B cell (primary cell): ENCODE measurements around the gene MEPCE. TPM values are rescaled to one million over a fixed set of nuclear protein-coding genes. Genes with fewer than 3 reads are reported as not detected.

Experiments used
- ATAC-seq: fragments of 200-7000 bp; cut with Tn5 transposase; one replicate; pipeline ENCODE4 v1.10.0; 2021; ENCODE audit warnings: low read depth, mild to moderate bottlenecking, moderate number of reproducible peaks, moderate library complexity
- CTCF ChIA-PET: fragments of 350-600 bp; sonication (Branson Sonifier 250); formaldehyde crosslinking; loops from one replicate; lab custom pipeline; 2021; ENCODE audit warnings: antibody characterized with exemption, inconsistent platforms; lab: Charles Lee
- POLR2A ChIA-PET: fragments of 350-600 bp; sonication (Branson Sonifier 250); formaldehyde crosslinking; loops from one replicate; lab custom pipeline; 2021; ENCODE audit warnings: antibody characterized with exemption; lab: Charles Lee
- DNase-seq: peaks from one replicate; pipeline ENCODE4 v3.0.0; 2013
- H2AFZ ChIP-seq: 2 replicates; pipeline ENCODE4 v1.6.1; 2012; ENCODE audit warnings: mild to moderate bottlenecking, low read depth, low read length; ENCODE audit not compliant: insufficient read depth, poor library complexity, severe bottlenecking
- H3K27ac ChIP-seq, 2 donors: 1 replicate in 1 of 2; 2 replicates in 1 of 2; pipeline ENCODE4 v1.5.1; 2012 to 2013; ENCODE audit warnings: low read length in 2 of 2, mild to moderate bottlenecking in 2 of 2, moderate library complexity in 1 of 2
- H3K27me3 ChIP-seq, 4 experiments: fragments of 200-600 bp in 1 of 4; sonication (generic) in 1 of 4; replicated peaks in 1 of 4; 1 replicate in 2 of 4; 2 replicates in 2 of 4; pipeline versions ENCODE4 v1.6.1 to v1.7.0; 2013 to 2016; ENCODE audit warnings: low read length in 3 of 4, mild to moderate bottlenecking in 2 of 4, mixed read lengths in 1 of 4, moderate library complexity in 1 of 4; ENCODE audit not compliant: insufficient read depth in 4 of 4, control insufficient read depth in 3 of 4; ENCODE audit errors: control extremely low read depth in 1 of 4
- H3K36me3 ChIP-seq, 2 experiments: replicated peaks in 1 of 2; 1 replicate in 1 of 2; 2 replicates in 1 of 2; pipeline versions ENCODE4 v1.6.1 to v1.7.1; 2013; ENCODE audit warnings: low read length in 1 of 2; ENCODE audit not compliant: insufficient read depth in 2 of 2, control insufficient read depth in 1 of 2; ENCODE audit errors: control extremely low read depth in 1 of 2, extremely low read depth in 1 of 2
- H3K4me1 ChIP-seq, 2 donors: fragments of 200-600 bp in 1 of 2; sonication (generic) in 1 of 2; 1 replicate in 1 of 2; 2 replicates in 1 of 2; pipeline versions ENCODE4 v1.5.1 to v1.6.1; 2013 to 2017; ENCODE audit warnings: low read length in 2 of 2; ENCODE audit not compliant: control insufficient read depth in 2 of 2, insufficient read depth in 2 of 2
- H3K4me2 ChIP-seq: replicated peaks from 2 replicates; pipeline ENCODE3; 2012; ENCODE audit warnings: mild to moderate bottlenecking, low read depth, low read length; ENCODE audit not compliant: poor library complexity, severe bottlenecking
- H3K4me3 ChIP-seq, 5 experiments: fragments of 200-600 bp in 1 of 5; sonication (generic) in 1 of 5; 1 replicate in 3 of 5; 2 replicates in 2 of 5; pipeline versions ENCODE4 v1.5.1 to v1.7.0; 2011 to 2016; ENCODE audit warnings: low read length in 4 of 5, mild to moderate bottlenecking in 4 of 5, low read depth in 2 of 5, control low read depth in 1 of 5, moderate library complexity in 1 of 5; ENCODE audit not compliant: insufficient read depth in 1 of 5; ENCODE audit errors: control extremely low read depth in 1 of 5, extremely low read depth in 1 of 5
- H3K79me2 ChIP-seq: fragments of 200-600 bp; sonication (generic); one replicate; pipeline ENCODE4 v1.6.0; 2016; ENCODE audit warnings: low read length; ENCODE audit not compliant: control insufficient read depth, insufficient read depth
- H3K9ac ChIP-seq: fragments of 200-600 bp; sonication (generic); 2 replicates; pipeline ENCODE4 v1.6.1; 2017; ENCODE audit warnings: mild to moderate bottlenecking, low read length, moderate library complexity
- H3K9me3 ChIP-seq, 3 donors: one replicate each; pipeline versions ENCODE4 v1.6.1 to v1.7.1; 2013; ENCODE audit warnings: low read length in 2 of 3; ENCODE audit not compliant: control insufficient read depth in 2 of 3, insufficient read depth in 1 of 3; ENCODE audit errors: control extremely low read depth in 1 of 3
- H4K20me1 ChIP-seq: 2 replicates; pipeline ENCODE4 v1.6.0; 2012; ENCODE audit warnings: mild to moderate bottlenecking, low read length; ENCODE audit not compliant: insufficient read depth, control insufficient read depth, poor library complexity, severe bottlenecking
- H3K27ac Mint-ChIP-seq: one replicate; pipeline ENCODE4 v1.8.0; 2021; ENCODE audit warnings: mixed read lengths
- H3K27me3 Mint-ChIP-seq: one replicate; pipeline ENCODE4 v1.8.0; 2021; ENCODE audit warnings: mixed read lengths
- H3K4me1 Mint-ChIP-seq: one replicate; pipeline ENCODE4 v1.8.0; 2021; ENCODE audit warnings: mixed read lengths
- H3K4me3 Mint-ChIP-seq: one replicate; pipeline ENCODE4 v1.8.0; 2021; ENCODE audit warnings: mixed read lengths
- H3K9me3 Mint-ChIP-seq: one replicate; pipeline ENCODE4 v1.8.0; 2022; ENCODE audit warnings: mixed read lengths; ENCODE audit not compliant: insufficient read depth
- CTCF ChIP-seq: fragments of 200-600 bp; IDR thresholded peaks from one replicate; pipeline ENCODE4 v1.8.0; 2022; ENCODE audit warnings: antibody characterized with exemption, mild to moderate bottlenecking
- EZH2 ChIP-seq: IDR thresholded peaks from 2 replicates; pipeline ENCODE4 v1.6.1; 2012; ENCODE audit warnings: borderline replicate concordance, low read depth, mild to moderate bottlenecking, moderate library complexity, low read length; ENCODE audit not compliant: insufficient read depth, poor library complexity, severe bottlenecking
- WGBS: methylation state at CpG from one replicate; pipeline ENCODE4 v1.1.5; 2013; ENCODE audit warnings: missing lambda C conversion rate; ENCODE audit not compliant: insufficient coverage; 5-methylcytosine and 5-hydroxymethylcytosine counted together
- intact Hi-C: fragments of 100-400 bp; cut with micrococcal nuclease; formaldehyde crosslinking; loops from one replicate; pipeline ENCODE4 v1.10.0; 2022
- polyA plus RNA-seq: library from polyadenylated mRNA; depleted of rRNA; stranded (reverse); fragments of >200 nt; gene quantifications from 2 replicates; pipeline ENCODE4 v1.2.3, GENCODE V29; 2012
- total RNA-seq, 2 donors: library from RNA; stranded (reverse); fragments of 120-200 nt in 1 of 2; gene quantifications; 1 replicate in 1 of 2; 2 replicates in 1 of 2; pipeline versions ENCODE4 v1.2.3 to v1.2.4, GENCODE V29; 2013 to 2022

The MEPCE gene
- total and polyA plus RNA-seq, 2 donors (not counting 1 experiment from before 2014, with no cell fraction given): 54.5 to 90.6 TPM

- intact Hi-C loops: no loop called here
- H3K9ac ChIP-seq: no peak overlapping the region
- no peak overlapping the region for H3K4me2 ChIP-seq
- Mint-ChIP-seq H3K4me1 (peaks cover 19% of the 10 kb centered on the region), H3K27me3 (no peaks in the 10 kb centered on the region), H3K4me3 (no peak overlapping the region), H3K27ac (no peak overlapping the region), H3K9me3 (no peaks in the 10 kb centered on the region)
- CTCF ChIA-PET: interaction anchor here (0.6 to 1.3 kb wide), 5 partner anchors 11 to 747 kb away, joined by 3 to 4 read pairs (median 3); no protein-coding TSS in a partner anchor
- TF ChIP-seq EZH2 (no peak), CTCF (no peak)
- no peak overlapping the region for H3K27ac ChIP-seq
- H4K20me1 ChIP-seq: no peaks in the 10 kb centered on the region
- H3K79me2 ChIP-seq: no peaks in the 10 kb centered on the region
- H3K4me1 ChIP-seq: peaks cover 0 to 7% of the 10 kb centered on the region in 2 donors
- ATAC-seq (no peak), DNase-seq (no peak)
- H3K36me3 ChIP-seq: no peaks in the 10 kb centered on the region
- POLR2A ChIA-PET: interaction anchor here (0.5 to 0.7 kb wide), 2 partner anchors 8 to 279 kb away, joined by 3 to 5 read pairs; no protein-coding TSS in a partner anchor
- H3K9me3 ChIP-seq: no peaks in the 10 kb centered on the region
- 80% methylated on average over 2 of the region's 6 CpGs for WGBS
- H3K4me3 ChIP-seq: no peak overlapping the region
- no peak overlapping the region for H2AFZ ChIP-seq
- H3K27me3 ChIP-seq: no peaks in the 10 kb centered on the region
Measured at GRCh38 chr7:100384628-100385294, 44.9 kb upstream of the MEPCE start.

DNA sequence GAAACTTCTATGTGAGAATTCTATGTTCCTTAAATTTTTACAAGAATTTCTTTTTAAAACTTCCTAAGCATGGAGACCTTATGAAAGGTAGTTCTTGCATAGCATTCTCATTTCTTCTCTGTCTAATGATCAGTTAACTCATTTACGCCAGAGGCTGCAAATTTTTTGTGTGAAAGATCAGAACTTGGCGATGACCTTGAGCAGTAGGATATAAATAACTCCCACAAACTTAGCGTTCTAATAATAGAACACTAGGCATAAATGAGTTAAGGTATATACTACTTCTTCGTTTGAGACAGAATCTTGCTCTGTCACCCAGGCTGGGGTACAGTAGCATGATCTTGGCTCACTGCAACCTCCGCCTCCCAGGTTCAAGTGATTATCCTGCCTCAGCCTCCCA is 42.7 kb upstream of the MEPCE start:
- Mint-ChIP-seq H3K9me3 (no peaks in the 10 kb centered on the region), H3K27me3 (no peaks in the 10 kb centered on the region), H3K27ac (no peak overlapping the region), H3K4me3 (no peak overlapping the region), H3K4me1 (peaks cover 15% of the 10 kb centered on the region)
- WGBS: no CpG with 5 or more reads among the region's 5 CpGs
- no peaks in the 10 kb centered on the region for H3K9me3 ChIP-seq
- H3K4me3 ChIP-seq: no peak overlapping the region
- no peaks in the 10 kb centered on the region for H4K20me1 ChIP-seq
- no peaks in the 10 kb centered on the region for H3K27me3 ChIP-seq
- no peak overlapping the region for H2AFZ ChIP-seq
- no peaks in the 10 kb centered on the region for H3K79me2 ChIP-seq
- ChIA-PET POLR2A (no interaction called here), CTCF (interaction anchor here (0.6 to 1.0 kb wide), 2 partner anchors 21 to 27 kb away, joined by 4 to 5 read pairs; no protein-coding TSS in a partner anchor)
- no peak for ATAC-seq
- DNase-seq: no peak
- intact Hi-C loops: no loop called here
- H3K36me3 ChIP-seq: no peaks in the 10 kb centered on the region
- H3K4me2 ChIP-seq: no peak overlapping the region
- peaks cover 0 to 4% of the 10 kb centered on the region in 2 donors for H3K4me1 ChIP-seq
- H3K27ac ChIP-seq: no peak overlapping the region
- no peak overlapping the region for H3K9ac ChIP-seq
- TF ChIP-seq EZH2 (no peak), CTCF (no peak)
